Hepatocyte (in vitro differentiated cells): ENCODE data around the gene CHRNA1. TPM values are rescaled to one million over a fixed set of nuclear protein-coding genes. Genes with fewer than 3 reads are reported as not detected.

ENCODE experiments used
- DNase-seq: peaks from one replicate; pipeline ENCODE4 v3.0.0-alpha.2; 2016; ENCODE audit warnings: low spot score
- H2AFZ ChIP-seq: fragments of 200-600 bp; sonication (generic); 2 replicates; pipeline ENCODE4 v1.6.0; 2016; ENCODE audit warnings: antibody characterized with exemption, mild to moderate bottlenecking
- H3K27ac ChIP-seq: fragments of 200-600 bp; sonication (generic); 2 replicates; pipeline ENCODE4 v1.5.1; 2016; ENCODE audit warnings: mild to moderate bottlenecking
- H3K27me3 ChIP-seq: fragments of 200-600 bp; sonication (generic); 2 replicates; pipeline ENCODE4 v1.6.1; 2016
- H3K36me3 ChIP-seq: fragments of 200-600 bp; sonication (generic); replicated peaks from 2 replicates; pipeline ENCODE4 v1.5.1; 2016; ENCODE audit warnings: low read depth; ENCODE audit not compliant: insufficient read depth
- H3K4me1 ChIP-seq: fragments of 200-600 bp; sonication (generic); 2 replicates; pipeline ENCODE4 v1.5.1; 2016; ENCODE audit warnings: mild to moderate bottlenecking, moderate library complexity; ENCODE audit not compliant: insufficient read depth
- H3K4me2 ChIP-seq: fragments of 200-600 bp; sonication (generic); 2 replicates; pipeline ENCODE4 v1.6.0; 2016
- H3K4me3 ChIP-seq: fragments of 200-600 bp; sonication (generic); 2 replicates; pipeline ENCODE4 v1.5.1; 2016; ENCODE audit warnings: mild to moderate bottlenecking
- H3K79me2 ChIP-seq: fragments of 200-600 bp; sonication (generic); 2 replicates; pipeline ENCODE4 v1.6.0; 2017; ENCODE audit warnings: mild to moderate bottlenecking
- H3K9me2 ChIP-seq: fragments of 200-600 bp; sonication (generic); replicated peaks from 2 replicates; pipeline ENCODE4 v1.6.0; 2017; ENCODE audit warnings: mild to moderate bottlenecking; ENCODE audit not compliant: insufficient read depth
- H3K9me3 ChIP-seq: fragments of 200-600 bp; sonication (generic); 2 replicates; pipeline ENCODE4 v1.5.1; 2016; ENCODE audit warnings: low read depth, mild to moderate bottlenecking
- H4K20me1 ChIP-seq: fragments of 200-600 bp; sonication (generic); 2 replicates; pipeline ENCODE4 v1.6.0; 2016; ENCODE audit warnings: mild to moderate bottlenecking; ENCODE audit not compliant: insufficient read depth, poor library complexity, severe bottlenecking
- EZH2 ChIP-seq: fragments of 200-600 bp; sonication (generic); IDR thresholded peaks from 2 replicates; pipeline ENCODE4 v1.6.1; 2016; ENCODE audit warnings: antibody characterized with exemption, mild to moderate bottlenecking, borderline replicate concordance
- EZH2phosphoT487 ChIP-seq: fragments of 200-600 bp; sonication (generic); IDR thresholded peaks from one replicate; pipeline ENCODE4 v1.6.1; 2018; ENCODE audit warnings: antibody characterized with exemption, mild to moderate bottlenecking, low read depth, moderate library complexity; ENCODE audit not compliant: unreplicated experiment, severe bottlenecking
- WGBS: methylation state at CpG from one replicate; pipeline ENCODE4 v1.1.6; 2016; ENCODE audit warnings: low lambda C conversion rate; ENCODE audit errors: missing lambda C conversion rate; 5-methylcytosine and 5-hydroxymethylcytosine counted together
- polyA plus RNA-seq: library from polyadenylated mRNA; unstranded; fragments of >200 nt; fragmentation: Nextera tagmentation; extraction: Ambion mirVana; gene quantifications from 2 replicates; pipeline ENCODE4 v1.2.1, GENCODE V29; 2016
- total RNA-seq: library from RNA; depleted of rRNA; stranded (reverse); fragments of >200 nt; gene quantifications from 2 replicates; pipeline ENCODE4 v1.2.3, GENCODE V29; 2014
- TF ChIP-seq, protein P1 (sequence below): fragments of 200-600 bp; sonication (generic); IDR thresholded peaks from 2 replicates; pipeline ENCODE4 v1.5.1; 2016; ENCODE audit warnings: antibody characterized with exemption, mild to moderate bottlenecking; ENCODE audit not compliant: poor library complexity

CHRNA1 gene
- total RNA-seq (1.9 and 2.5 TPM in 2 replicates), polyA plus RNA-seq (1.5 and 1.6 TPM in 2 replicates)

DNA sequence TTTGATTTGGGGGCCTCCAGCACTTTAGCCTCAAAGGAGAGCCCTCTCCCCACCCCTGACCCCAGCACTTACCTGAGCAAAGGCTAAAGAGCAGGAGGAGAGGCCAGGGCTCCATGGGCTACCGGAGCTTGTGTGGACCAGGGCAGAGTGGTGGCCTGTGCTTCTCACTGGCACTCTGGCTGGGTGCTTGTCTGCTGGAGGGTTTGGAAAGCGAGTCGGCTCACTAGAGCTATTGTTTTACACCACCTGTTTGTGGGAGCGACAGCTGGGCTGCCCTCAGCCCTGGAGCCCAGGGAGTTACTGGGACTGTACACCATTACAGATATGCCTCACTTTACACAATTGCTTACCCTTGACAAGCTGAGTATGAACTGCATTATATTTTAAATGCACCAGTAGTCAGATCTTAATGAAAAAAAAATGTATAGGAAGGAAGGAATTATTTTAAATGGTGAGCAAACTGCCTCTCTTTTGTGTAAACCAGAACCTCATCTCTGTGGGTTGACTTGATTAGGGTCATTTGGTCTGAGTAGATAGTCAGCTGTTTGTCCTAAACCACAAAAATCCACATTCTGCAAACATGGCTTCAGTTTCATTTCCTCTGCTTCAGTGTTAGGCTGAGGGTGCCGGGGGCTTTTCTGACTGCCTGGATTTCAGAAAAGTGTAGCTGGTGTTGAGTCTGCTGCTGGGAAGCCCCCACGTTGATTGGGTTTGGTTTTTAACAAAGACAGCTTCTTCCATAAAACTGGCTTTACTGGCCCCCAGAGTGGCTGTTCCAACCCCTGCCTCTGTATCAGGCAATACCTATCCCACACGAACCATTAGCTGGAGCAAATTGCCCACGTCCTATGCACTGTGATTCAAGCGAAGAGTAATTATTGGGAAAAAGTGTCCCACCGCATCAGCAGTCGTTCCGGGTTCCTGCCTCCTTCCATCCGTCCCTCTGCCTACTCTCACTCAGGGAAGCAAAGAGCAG, at the start of gene CHRNA1:
Gene CHRNA1, minus strand, starts transcription at position 193 of the 976 bp plus-strand sequence. Its CDS starts 78 bp downstream, at position 115.
- Histone ChIP-seq H3K9me3 (no peaks in the 10 kb centered on the region), H3K36me3 (no peaks in the 10 kb centered on the region), H3K4me2 (no peak within 1 kb of the TSS), H3K27me3 (no peaks in the 10 kb centered on the region), H3K27ac (no peak within 1 kb of the TSS), H3K4me1 (peaks cover 15% of the 10 kb centered on the region), H3K79me2 (no peaks in the 10 kb centered on the region), H2AFZ (no peak within 1 kb of the TSS), H3K4me3 (no peak within 1 kb of the TSS), H4K20me1 (no peaks in the 10 kb centered on the region), H3K9me2 (no peaks in the 10 kb centered on the region)
- 80% methylated on average over 13 of the region's 13 CpGs for WGBS
- TF ChIP-seq, protein P1, sequence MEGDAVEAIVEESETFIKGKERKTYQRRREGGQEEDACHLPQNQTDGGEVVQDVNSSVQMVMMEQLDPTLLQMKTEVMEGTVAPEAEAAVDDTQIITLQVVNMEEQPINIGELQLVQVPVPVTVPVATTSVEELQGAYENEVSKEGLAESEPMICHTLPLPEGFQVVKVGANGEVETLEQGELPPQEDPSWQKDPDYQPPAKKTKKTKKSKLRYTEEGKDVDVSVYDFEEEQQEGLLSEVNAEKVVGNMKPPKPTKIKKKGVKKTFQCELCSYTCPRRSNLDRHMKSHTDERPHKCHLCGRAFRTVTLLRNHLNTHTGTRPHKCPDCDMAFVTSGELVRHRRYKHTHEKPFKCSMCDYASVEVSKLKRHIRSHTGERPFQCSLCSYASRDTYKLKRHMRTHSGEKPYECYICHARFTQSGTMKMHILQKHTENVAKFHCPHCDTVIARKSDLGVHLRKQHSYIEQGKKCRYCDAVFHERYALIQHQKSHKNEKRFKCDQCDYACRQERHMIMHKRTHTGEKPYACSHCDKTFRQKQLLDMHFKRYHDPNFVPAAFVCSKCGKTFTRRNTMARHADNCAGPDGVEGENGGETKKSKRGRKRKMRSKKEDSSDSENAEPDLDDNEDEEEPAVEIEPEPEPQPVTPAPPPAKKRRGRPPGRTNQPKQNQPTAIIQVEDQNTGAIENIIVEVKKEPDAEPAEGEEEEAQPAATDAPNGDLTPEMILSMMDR = no peak
- TF ChIP-seq EZH2 = no peak
- no peak for TF ChIP-seq EZH2phosphoT487
- no peak for DNase-seq

DNA sequence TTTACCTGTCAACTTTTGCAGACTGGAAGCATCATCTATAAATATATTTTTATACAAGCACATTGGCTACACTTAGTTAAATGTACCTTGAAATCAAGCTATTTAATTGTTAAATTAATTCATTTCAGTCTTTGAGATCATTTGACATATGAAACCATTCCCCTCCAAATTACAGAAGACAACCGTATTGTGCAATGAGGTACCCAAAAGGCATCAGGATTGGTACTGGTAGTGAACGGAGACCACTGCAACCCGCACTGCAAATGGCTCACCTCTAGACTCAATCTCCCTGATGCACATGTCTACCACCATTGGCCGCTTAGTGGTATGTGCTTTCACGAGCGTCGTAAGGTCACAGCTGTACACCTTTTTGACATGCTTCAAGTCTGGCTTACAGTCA, 47.8 kb upstream of the CHRNA1 start:
- no peaks in the 10 kb centered on the region for H3K9me3 ChIP-seq
- no peaks in the 10 kb centered on the region for H3K9me2 ChIP-seq
- no peak overlapping the region for H3K4me3 ChIP-seq
- H3K27ac ChIP-seq = no peak overlapping the region
- DNase-seq = no peak
- no peaks in the 10 kb centered on the region for H3K4me1 ChIP-seq
- H3K27me3 ChIP-seq = no peaks in the 10 kb centered on the region
- H2AFZ ChIP-seq = no peak overlapping the region
- WGBS = 99% methylated on average over 7 of the region's 7 CpGs
- H3K36me3 ChIP-seq = no peaks in the 10 kb centered on the region
- H3K79me2 ChIP-seq = no peaks in the 10 kb centered on the region
- no peaks in the 10 kb centered on the region for H4K20me1 ChIP-seq
- H3K4me2 ChIP-seq = no peak overlapping the region
- TF ChIP-seq EZH2 (no peak), EZH2phosphoT487 (no peak)
- TF ChIP-seq, protein P1 = no peak

DNA sequence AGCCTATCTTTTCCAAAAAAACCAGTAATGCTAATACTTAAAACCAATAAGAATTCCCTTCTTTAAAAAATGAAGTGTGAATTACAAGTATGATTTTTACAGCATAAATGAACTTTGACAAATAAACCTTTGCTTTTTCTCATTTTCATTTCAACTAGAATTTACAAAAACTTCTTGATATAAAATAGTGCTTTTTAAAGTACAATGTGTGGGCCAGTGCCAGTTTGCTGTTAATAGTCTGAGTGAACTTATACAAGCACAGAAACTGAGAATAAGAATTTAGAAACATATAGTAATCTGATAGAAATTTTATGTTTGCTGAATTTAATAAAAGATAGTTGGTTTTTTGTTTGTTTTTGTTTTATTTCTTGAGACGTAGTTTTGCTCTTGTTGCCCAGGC, 43.7 kb upstream of the CHRNA1 start:
- H3K4me1 ChIP-seq = no peaks in the 10 kb centered on the region
- TF ChIP-seq, protein P1 = no peak
- no peak for TF ChIP-seq EZH2
- H3K4me3 ChIP-seq = no peak overlapping the region
- H4K20me1 ChIP-seq = no peaks in the 10 kb centered on the region
- WGBS = 72% methylated on average over 1 of the region's 1 CpG
- H3K36me3 ChIP-seq = no peaks in the 10 kb centered on the region
- H3K9me2 ChIP-seq = no peaks in the 10 kb centered on the region
- DNase-seq = no peak
- H3K27me3 ChIP-seq = no peaks in the 10 kb centered on the region
- no peaks in the 10 kb centered on the region for H3K79me2 ChIP-seq
- no peak overlapping the region for H2AFZ ChIP-seq
- H3K9me3 ChIP-seq = no peaks in the 10 kb centered on the region
- H3K27ac ChIP-seq = peak overlapping the region; percentile 65
- no peak overlapping the region for H3K4me2 ChIP-seq
